Activated CD4-positive, alpha-beta T cell treated with anti-CD3 and anti-CD28 coated beads, Interleukin-10, Interleukin-2, amounts not matched to agents 100 ng/mL and 50 ng/mL, durations not matched to agents 16 hours and 8 hours (primary cell): Measurements from ENCODE around the gene WIPF2.
"Not testable (repeated sequence)": the region's sequence is repeated elsewhere in the genome, so short reads cannot be mapped to it uniquely, and the experiment has no call there.

Experiments used
- DNase-seq: peaks from one replicate; pipeline ENCODE4 v3.0.0-alpha.2; 2020

WIPF2 gene

GRCh38 chr17:40301315-40301714 is 82.2 kb downstream of the WIPF2 start:
- DNase-seq = no peak

- no peak for DNase-seq
Observed at GRCh38 chr17:40303009-40303657, 84.0 kb downstream of the WIPF2 start.

- DNase-seq = no peak
Observed at GRCh38 chr17:40303708-40304551, 84.8 kb downstream of the WIPF2 start.

GRCh38 chr17:40304552-40304863 is 85.4 kb downstream of the WIPF2 start:
- not testable (repeated sequence) for DNase-seq

- not testable (repeated sequence) for DNase-seq
Observed at GRCh38 chr17:40304866-40305265, 85.8 kb downstream of the WIPF2 start.

- no peak for DNase-seq
Observed at GRCh38 chr17:40306395-40306794, 87.3 kb downstream of the WIPF2 start.

- DNase-seq = no peak
Observed at GRCh38 chr17:40307001-40307730, 88.1 kb downstream of the WIPF2 start.

- DNase-seq = no peak
Observed at GRCh38 chr17:40307740-40308239, 88.7 kb downstream of the WIPF2 start.

- no peak for DNase-seq
Observed at GRCh38 chr17:40309031-40309948, 90.2 kb downstream of the WIPF2 start, which contains the start of gene RARA. Gene RARA, plus strand, starts transcription at chr17:40309180. Its CDS starts 22,039 bp downstream, at chr17:40331219.

GRCh38 chr17:40309949-40310510 is 90.9 kb downstream of the WIPF2 start:
- no peak for DNase-seq

- DNase-seq = no peak
Observed at GRCh38 chr17:40310882-40311391, 91.8 kb downstream of the WIPF2 start.

- no peak for DNase-seq
Observed at GRCh38 chr17:40311575-40311974, 92.5 kb downstream of the WIPF2 start.

GRCh38 chr17:40312131-40312731 is 93.1 kb downstream of the WIPF2 start:
- no peak for DNase-seq

GRCh38 chr17:40312893-40313667 is 94.0 kb downstream of the WIPF2 start:
- no peak for DNase-seq

- DNase-seq = no peak
Observed at GRCh38 chr17:40313668-40314583, 94.8 kb downstream of the WIPF2 start.

GRCh38 chr17:40314584-40314956 is 95.5 kb downstream of the WIPF2 start:
- peak; percentile 91 for DNase-seq

- DNase-seq = no peak
Observed at GRCh38 chr17:40315206-40315605, 96.1 kb downstream of the WIPF2 start.

- DNase-seq = peak; percentile 26
Observed at GRCh38 chr17:40315678-40316570, 96.8 kb downstream of the WIPF2 start.
